CD4-positive, alpha-beta memory T cell (primary cell): ENCODE results near the gene ALOX12B. TPM values are rescaled to one million over a fixed set of nuclear protein-coding genes. Genes with fewer than 3 reads are reported as not detected.
A peak's percentile ranks its signal among the peaks of the same experiment; 100 is the strongest.

Experiments used
- CTCF ChIA-PET: fragments of 350-600 bp; sonication (Branson Sonifier 250); formaldehyde crosslinking; loops from one replicate; lab custom pipeline; 2021; ENCODE audit warnings: inconsistent platforms; ENCODE audit not compliant: partially characterized antibody; lab: Charles Lee
- POLR2A ChIA-PET: fragments of 350-600 bp; sonication (Branson Sonifier 250); formaldehyde crosslinking; loops from one replicate; lab custom pipeline; 2021; ENCODE audit not compliant: partially characterized antibody; lab: Charles Lee
- DNase-seq, 5 donors: peaks; one replicate each; pipeline versions ENCODE4 v3.0.0 to v3.0.0-alpha.2; 2020 to 2022; ENCODE audit warnings: mixed read lengths in 1 of 5
- H3K27ac ChIP-seq: one replicate; pipeline ENCODE4 v1.7.0; 2013; ENCODE audit warnings: low read depth, low read length
- H3K27me3 ChIP-seq: 2 replicates; pipeline ENCODE4 v1.7.0; 2013; ENCODE audit warnings: mild to moderate bottlenecking, low read length, moderate library complexity; ENCODE audit not compliant: insufficient read depth
- H3K36me3 ChIP-seq: 2 replicates; pipeline ENCODE4 v1.7.0; 2013; ENCODE audit warnings: mild to moderate bottlenecking, low read length, moderate library complexity; ENCODE audit not compliant: insufficient read depth
- H3K4me1 ChIP-seq: 2 replicates; pipeline ENCODE4 v1.7.0; 2013; ENCODE audit warnings: mild to moderate bottlenecking, low read length, moderate library complexity; ENCODE audit not compliant: insufficient read depth
- H3K4me3 ChIP-seq, 2 donors: one replicate each; pipeline ENCODE4 v1.7.0; 2013; ENCODE audit warnings: low read length in 2 of 2, mild to moderate bottlenecking in 1 of 2
- H3K9me3 ChIP-seq, 2 donors: one replicate each; pipeline ENCODE4 v1.7.0; 2013; ENCODE audit warnings: low read length in 2 of 2, control low read depth in 1 of 2; ENCODE audit not compliant: control insufficient read depth in 1 of 2
- H3K27ac Mint-ChIP-seq, 7 donors: one replicate each; pipeline ENCODE4 v1.8.0; 2020 to 2021; ENCODE audit warnings: mixed read lengths in 7 of 7, mild to moderate bottlenecking in 6 of 7, inconsistent platforms in 3 of 7, moderate library complexity in 3 of 7
- H3K27me3 Mint-ChIP-seq, 2 donors: one replicate each; pipeline ENCODE4 v1.8.0; 2020 to 2021; ENCODE audit warnings: mixed read lengths in 2 of 2
- H3K36me3 Mint-ChIP-seq, 2 donors: one replicate each; pipeline ENCODE4 v1.8.0; 2020 to 2021; ENCODE audit warnings: mixed read lengths in 2 of 2, inconsistent platforms in 1 of 2, mild to moderate bottlenecking in 1 of 2
- H3K4me1 Mint-ChIP-seq, 4 donors: one replicate each; pipeline ENCODE4 v1.8.0; 2020 to 2021; ENCODE audit warnings: mixed read lengths in 4 of 4, mild to moderate bottlenecking in 1 of 4
- H3K4me3 Mint-ChIP-seq, 8 donors: one replicate each; pipeline ENCODE4 v1.8.0; 2020 to 2021; ENCODE audit warnings: mixed read lengths in 8 of 8, mild to moderate bottlenecking in 7 of 8, moderate library complexity in 6 of 8, inconsistent platforms in 3 of 8
- H3K9me3 Mint-ChIP-seq, 8 donors: one replicate each; pipeline ENCODE4 v1.8.0; 2020 to 2021; ENCODE audit warnings: mixed read lengths in 8 of 8, mild to moderate bottlenecking in 5 of 8, inconsistent platforms in 3 of 8, moderate library complexity in 1 of 8
- intact Hi-C: fragments of 100-400 bp; cut with micrococcal nuclease; formaldehyde crosslinking; loops from one replicate; pipeline ENCODE4 v1.15.1; 2023
- polyA plus RNA-seq, 2 donors: library from polyadenylated mRNA; unstranded; fragments of 300-500 nt; fragmentation: Illumina TruSeq; gene quantifications; one replicate each; pipeline ENCODE4 v1.2.3, GENCODE V29; 2021
- total RNA-seq, 2 experiments: library from RNA; stranded (reverse); gene quantifications; one replicate each; pipeline ENCODE4 v1.2.3, GENCODE V29; 2021

Gene ALOX12B
- total and polyA plus RNA-seq, 4 experiments from 2014 or later = 0.44 to 0.79 TPM; not detected in 2

DNA sequence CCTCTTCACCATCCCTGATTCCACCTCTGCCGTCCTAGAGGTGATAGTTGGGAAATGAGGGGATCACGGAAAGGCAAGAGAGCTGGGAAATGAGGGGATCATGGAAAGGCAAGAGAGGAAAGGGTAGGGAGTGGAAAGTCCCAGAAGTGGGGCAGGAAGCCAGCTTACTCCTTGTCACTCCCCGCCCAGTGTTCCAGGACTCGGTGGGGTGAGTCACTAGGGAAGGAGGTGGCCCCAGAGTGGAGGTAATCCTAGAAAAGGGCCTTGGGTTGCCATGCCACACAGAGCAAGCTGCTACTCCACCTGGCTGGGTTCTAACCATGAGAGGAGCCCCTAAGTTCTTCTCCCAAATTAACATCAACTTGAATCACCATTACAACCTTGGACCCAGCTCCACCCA lies 16.0 kb upstream of the ALOX12B start:
- H3K36me3 ChIP-seq = no peaks in the 10 kb centered on the region
- H3K4me3 ChIP-seq = no peak overlapping the region
- no peaks in the 10 kb centered on the region for H3K27me3 Mint-ChIP-seq
- CTCF ChIA-PET = interaction anchor here (1.2 to 9.3 kb wide), 5 partner anchors 11 to 43 kb away, joined by 4 to 178 read pairs (median 7); partner anchors contain the start of gene ALOXE3
- H3K4me1 Mint-ChIP-seq = peaks cover 0 to 1% (median 0%) of the 10 kb centered on the region in 4 donors
- H3K36me3 Mint-ChIP-seq = no peaks in the 10 kb centered on the region
- no peaks in the 10 kb centered on the region for H3K27me3 ChIP-seq
- intact Hi-C loops = no loop called here
- no peak overlapping the region for H3K27ac ChIP-seq
- H3K4me1 ChIP-seq = no peaks in the 10 kb centered on the region
- no peaks in the 10 kb centered on the region for H3K9me3 ChIP-seq
- no peak for DNase-seq
- no peaks in the 10 kb centered on the region for H3K9me3 Mint-ChIP-seq
- POLR2A ChIA-PET = interaction anchor here (1.2 to 1.6 kb wide), 3 partner anchors 9 to 15 kb away, joined by 3 to 6 read pairs (median 3); partner anchors contain the start of gene ALOXE3
- no peak overlapping the region for H3K4me3 Mint-ChIP-seq
- no peak overlapping the region for H3K27ac Mint-ChIP-seq

DNA sequence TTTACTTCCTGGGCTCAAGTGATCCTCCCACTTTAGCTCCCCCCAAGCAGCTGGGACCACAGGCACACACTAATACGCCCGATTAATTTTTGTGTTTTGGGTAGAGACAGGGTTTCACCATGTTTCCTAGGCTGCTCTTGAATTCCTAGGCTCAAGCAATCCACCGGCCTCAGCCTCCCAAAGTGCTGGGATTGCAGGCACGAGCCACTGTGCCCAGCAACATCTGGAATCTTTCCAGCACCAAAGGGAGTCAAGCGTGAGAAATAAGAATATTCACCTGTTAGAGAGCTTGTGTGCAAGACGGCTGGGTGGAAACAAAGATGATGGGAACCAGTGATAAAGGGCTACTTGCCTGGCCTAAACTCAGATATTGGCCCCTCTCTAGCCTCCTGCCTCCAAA lies 14.2 kb upstream of the ALOX12B start:
- H3K4me1 ChIP-seq = no peaks in the 10 kb centered on the region
- no peak overlapping the region for H3K4me3 ChIP-seq
- ChIA-PET POLR2A (no interaction called here), CTCF (interaction anchor here (0.5 to 2.8 kb wide), 7 partner anchors 8 to 123 kb away, joined by 3 to 18 read pairs (median 4); partner anchors contain the start of gene ALOXE3)
- no peak for DNase-seq
- intact Hi-C loops = no loop called here
- H3K36me3 ChIP-seq = no peaks in the 10 kb centered on the region
- Mint-ChIP-seq H3K4me3 (no peak overlapping the region), H3K36me3 (no peaks in the 10 kb centered on the region), H3K9me3 (no peaks in the 10 kb centered on the region), H3K27me3 (no peaks in the 10 kb centered on the region), H3K4me1 (no peaks in the 10 kb centered on the region), H3K27ac (peak overlapping the region in 1 of 7 donors; percentile 36)
- no peaks in the 10 kb centered on the region for H3K9me3 ChIP-seq
- no peak overlapping the region for H3K27ac ChIP-seq
- no peaks in the 10 kb centered on the region for H3K27me3 ChIP-seq

DNA sequence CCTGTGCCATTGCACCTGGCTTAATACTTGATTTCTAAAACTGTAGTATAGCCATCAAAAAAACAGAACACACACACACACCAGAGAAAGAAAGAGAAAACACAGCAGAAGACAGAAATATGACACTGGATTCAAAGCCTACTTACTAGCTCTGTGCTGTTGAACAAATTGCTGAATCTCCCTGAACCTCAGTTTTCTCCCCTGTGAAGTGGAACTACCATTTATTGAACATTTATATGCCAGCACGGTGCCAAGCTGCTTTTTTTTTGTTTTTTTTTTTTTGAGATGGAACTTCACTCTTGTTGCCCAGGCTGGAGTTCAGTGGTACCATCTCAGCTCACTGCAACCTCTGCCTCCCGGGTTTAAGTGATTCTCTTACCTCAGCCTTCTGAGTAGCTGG lies 13.2 kb upstream of the ALOX12B start:
- Histone ChIP-seq H3K27me3 (no peaks in the 10 kb centered on the region), H3K27ac (no peak overlapping the region), H3K9me3 (no peaks in the 10 kb centered on the region), H3K4me3 (no peak overlapping the region), H3K4me1 (no peaks in the 10 kb centered on the region), H3K36me3 (no peaks in the 10 kb centered on the region)
- Mint-ChIP-seq H3K27me3 (no peaks in the 10 kb centered on the region), H3K4me3 (no peak overlapping the region), H3K9me3 (no peaks in the 10 kb centered on the region), H3K27ac (peak overlapping the region in 1 of 7 donors; percentile 12), H3K36me3 (no peaks in the 10 kb centered on the region), H3K4me1 (no peaks in the 10 kb centered on the region)
- no peak for DNase-seq
- POLR2A ChIA-PET = no interaction called here
- intact Hi-C loops = no loop called here
- CTCF ChIA-PET = interaction anchor here (0.9 to 2.8 kb wide), 5 partner anchors 9 to 39 kb away, joined by 3 to 18 read pairs (median 6); partner anchors contain the start of gene ALOXE3

DNA sequence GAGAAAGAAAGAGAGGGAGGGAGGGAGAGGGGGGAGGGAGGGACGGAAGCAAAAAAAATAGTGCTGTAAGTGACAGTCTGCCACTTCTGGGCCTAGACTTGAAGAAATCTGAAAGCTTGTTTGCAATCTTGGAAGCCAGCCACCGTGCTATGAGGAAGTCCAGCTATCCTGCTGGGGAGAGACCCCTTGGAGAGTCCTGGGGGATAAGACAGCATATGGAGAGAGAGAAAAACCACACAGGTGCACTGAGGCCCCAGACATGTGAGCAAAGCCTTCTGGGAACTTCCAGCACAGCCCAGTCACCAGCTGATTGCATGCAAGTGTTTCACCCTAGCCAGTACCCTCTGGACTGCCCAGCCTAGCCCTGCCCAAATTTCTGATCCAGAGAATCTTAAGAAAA lies 12.6 kb upstream of the ALOX12B start:
- POLR2A ChIA-PET = no interaction called here
- H3K9me3 Mint-ChIP-seq = no peaks in the 10 kb centered on the region

DNA sequence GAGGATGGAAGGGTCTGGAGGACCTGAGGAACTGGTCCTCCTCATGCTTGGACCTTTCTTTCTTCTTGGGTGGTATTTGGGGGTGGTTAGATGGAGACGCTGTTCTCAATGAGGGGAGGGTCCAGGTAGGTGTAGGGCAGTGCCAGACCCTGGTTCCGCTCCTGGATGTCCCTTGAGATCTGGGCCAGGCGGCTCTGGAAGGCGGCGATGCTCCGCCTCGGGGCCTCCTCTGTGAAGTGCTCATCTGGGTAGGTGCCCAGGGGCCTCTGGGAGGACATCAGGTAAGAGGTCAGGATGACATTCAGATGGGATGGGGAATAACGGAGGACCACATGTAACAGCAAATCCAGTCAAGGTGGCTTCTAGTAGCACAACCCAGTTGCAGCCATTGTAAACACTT lies 9.0 kb upstream of the ALOX12B start:
- peaks cover 12% of the 10 kb centered on the region for H3K4me1 ChIP-seq
- Mint-ChIP-seq H3K9me3 (peaks cover 0 to 4% (median 0%) of the 10 kb centered on the region in 8 donors), H3K4me3 (no peak overlapping the region), H3K4me1 (peaks cover 5 to 16% (median 12%) of the 10 kb centered on the region in 4 donors), H3K27me3 (peaks cover 3% of the 10 kb centered on the region in 2 donors), H3K27ac (no peak overlapping the region), H3K36me3 (no peaks in the 10 kb centered on the region)
- POLR2A ChIA-PET = no interaction called here
- no peaks in the 10 kb centered on the region for H3K27me3 ChIP-seq
- H3K9me3 ChIP-seq = no peaks in the 10 kb centered on the region
- no peak overlapping the region for H3K27ac ChIP-seq
- no peaks in the 10 kb centered on the region for H3K36me3 ChIP-seq
- intact Hi-C loops = no loop called here
- H3K4me3 ChIP-seq = no peak overlapping the region
- DNase-seq = no peak
- CTCF ChIA-PET = interaction anchor here (0.9 to 1.0 kb wide), 3 partner anchors 14 to 36 kb away, joined by 3 to 5 read pairs (median 3); partner anchors contain the start of gene ALOXE3

More for the DNA sequence above, 12.6 kb upstream of the ALOX12B start:
- no peak overlapping the region for H3K27ac ChIP-seq
- H3K9me3 ChIP-seq = no peaks in the 10 kb centered on the region
- Mint-ChIP-seq H3K27ac (no peak overlapping the region), H3K4me3 (no peak overlapping the region), H3K4me1 (peaks cover 0 to 3% (median 2%) of the 10 kb centered on the region in 4 donors), H3K27me3 (no peaks in the 10 kb centered on the region), H3K36me3 (no peaks in the 10 kb centered on the region)
- intact Hi-C loops = no loop called here
- no peaks in the 10 kb centered on the region for H3K27me3 ChIP-seq
- no peaks in the 10 kb centered on the region for H3K36me3 ChIP-seq
- no peaks in the 10 kb centered on the region for H3K4me1 ChIP-seq
- CTCF ChIA-PET = interaction anchor here (1.7 to 2.8 kb wide), 2 partner anchors 10 to 39 kb away, joined by 6 to 18 read pairs; no protein-coding TSS in a partner anchor
- DNase-seq = no peak
- no peak overlapping the region for H3K4me3 ChIP-seq

DNA sequence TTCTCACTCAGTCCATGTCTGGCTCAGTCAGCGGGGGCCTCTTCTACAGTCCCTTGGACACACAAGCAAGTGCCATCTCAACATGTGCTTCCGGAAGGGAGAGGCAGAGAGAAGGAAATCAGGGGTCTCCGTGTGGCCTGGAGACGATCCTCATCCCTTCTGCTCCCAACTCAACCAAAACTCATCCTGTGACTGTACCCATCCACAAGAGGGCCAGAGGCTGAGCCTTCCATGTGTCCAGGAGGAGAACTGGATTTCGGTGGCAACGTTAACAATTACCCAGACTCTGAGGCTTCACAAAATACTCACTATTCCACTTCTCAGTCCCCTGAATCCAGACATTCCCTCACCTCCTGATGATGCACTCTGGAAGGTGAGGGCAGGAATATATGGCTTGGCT lies 7.8 kb upstream of the ALOX12B start:
- Histone ChIP-seq H3K27ac (no peak overlapping the region), H3K4me1 (peaks cover 12% of the 10 kb centered on the region), H3K4me3 (no peak overlapping the region), H3K27me3 (no peaks in the 10 kb centered on the region), H3K9me3 (no peaks in the 10 kb centered on the region), H3K36me3 (no peaks in the 10 kb centered on the region)
- peaks cover 5 to 16% (median 12%) of the 10 kb centered on the region in 4 donors for H3K4me1 Mint-ChIP-seq
- H3K27ac Mint-ChIP-seq = peak overlapping the region in 1 of 7 donors; percentile 12
- H3K9me3 Mint-ChIP-seq = peaks cover 0 to 4% (median 0%) of the 10 kb centered on the region in 8 donors
- intact Hi-C loops = loop anchor here (2.0 kb wide), 1 partner anchor 17 kb away; no protein-coding TSS in a partner anchor
- DNase-seq = no peak
- H3K27me3 Mint-ChIP-seq = peaks cover 8 to 11% of the 10 kb centered on the region in 2 donors
- no peak overlapping the region for H3K4me3 Mint-ChIP-seq
- ChIA-PET POLR2A (interaction anchor here (1.5 to 2.0 kb wide), 2 partner anchors 78 to 95 kb away, joined by 4 to 5 read pairs; partner anchors contain the start of gene BORCS6), CTCF (interaction anchor here (2.0 to 7.6 kb wide), 7 partner anchors 11 to 205 kb away, joined by 9 to 178 read pairs (median 41); partner anchors contain the start of gene ALOXE3)
- no peaks in the 10 kb centered on the region for H3K36me3 Mint-ChIP-seq

DNA sequence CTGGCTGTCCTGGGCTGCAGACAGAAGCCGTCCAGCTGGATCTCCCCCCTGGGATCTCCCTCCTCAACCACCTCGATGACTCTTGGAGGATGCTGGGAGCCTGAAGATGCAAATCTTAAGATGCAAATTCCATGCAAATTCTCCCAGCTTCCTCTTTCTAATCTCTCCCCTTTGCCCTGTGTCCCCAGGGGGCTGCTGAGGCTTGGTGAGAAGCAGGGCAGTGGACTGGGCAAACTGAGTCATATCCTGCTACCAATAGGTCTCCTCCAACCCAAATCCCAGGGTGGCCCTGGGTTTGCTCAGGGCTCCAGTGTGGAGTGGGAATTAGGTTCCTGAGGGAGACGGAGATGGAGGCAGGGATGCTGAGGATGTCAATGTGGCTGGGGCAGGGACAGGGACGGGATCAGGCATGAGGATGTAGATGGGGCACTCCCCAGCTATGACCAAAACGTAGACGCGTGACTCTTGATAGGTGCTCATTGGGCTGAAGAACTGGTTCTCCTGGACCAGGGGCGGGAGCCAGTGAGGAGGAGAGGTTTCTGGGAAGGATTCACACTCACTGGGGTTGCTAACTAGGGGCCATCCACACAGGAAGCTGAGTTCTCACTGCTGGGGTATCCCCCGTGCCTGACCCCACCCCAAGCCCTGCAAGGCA lies 3.6 kb upstream of the ALOX12B start:
- no peaks in the 10 kb centered on the region for H3K36me3 Mint-ChIP-seq
- ChIA-PET CTCF (interaction anchor here (0.8 to 7.6 kb wide), 11 partner anchors 7 to 209 kb away, joined by 3 to 178 read pairs (median 24); partner anchors contain the start of gene ALOXE3), POLR2A (interaction anchor here (1.1 to 1.4 kb wide), 2 partner anchors 21 to 132 kb away, joined by 3 to 4 read pairs; no protein-coding TSS in a partner anchor)
- Histone ChIP-seq H3K27ac (no peak overlapping the region), H3K4me3 (no peak overlapping the region), H3K27me3 (no peaks in the 10 kb centered on the region), H3K4me1 (peaks cover 12% of the 10 kb centered on the region), H3K9me3 (no peaks in the 10 kb centered on the region), H3K36me3 (no peaks in the 10 kb centered on the region)
- intact Hi-C loops = no loop called here
- no peak for DNase-seq
- H3K9me3 Mint-ChIP-seq = peaks cover 0 to 6% (median 0%) of the 10 kb centered on the region in 8 donors
- no peak overlapping the region for H3K27ac Mint-ChIP-seq
- H3K4me3 Mint-ChIP-seq = peak overlapping the region in 1 of 8 donors; percentile 26
- peaks cover 5 to 16% (median 12%) of the 10 kb centered on the region in 4 donors for H3K4me1 Mint-ChIP-seq
- H3K27me3 Mint-ChIP-seq = peaks cover 17 to 21% of the 10 kb centered on the region in 2 donors
